Body of pancreas (tissue), 4 donors: ENCODE data around the gene SCARF2.

ENCODE experiments used
- POLR2A ChIP-seq, 3 donors: fragments of 450-650 bp; IDR thresholded peaks; one replicate each; pipeline ENCODE4 v1.6.1; 2016; ENCODE audit warnings: antibody characterized with exemption in 3 of 3, mild to moderate bottlenecking in 2 of 3
- TF ChIP-seq, protein P1 (sequence below), 7 experiments: fragments of 450-650 bp in 4 of 7; fragments of 200-600 bp in 3 of 7; sonication (generic) in 3 of 7; IDR thresholded peaks; one replicate each; pipeline ENCODE4 v1.5.1; 2016 to 2019; ENCODE audit warnings: antibody characterized with exemption in 7 of 7

DNA sequence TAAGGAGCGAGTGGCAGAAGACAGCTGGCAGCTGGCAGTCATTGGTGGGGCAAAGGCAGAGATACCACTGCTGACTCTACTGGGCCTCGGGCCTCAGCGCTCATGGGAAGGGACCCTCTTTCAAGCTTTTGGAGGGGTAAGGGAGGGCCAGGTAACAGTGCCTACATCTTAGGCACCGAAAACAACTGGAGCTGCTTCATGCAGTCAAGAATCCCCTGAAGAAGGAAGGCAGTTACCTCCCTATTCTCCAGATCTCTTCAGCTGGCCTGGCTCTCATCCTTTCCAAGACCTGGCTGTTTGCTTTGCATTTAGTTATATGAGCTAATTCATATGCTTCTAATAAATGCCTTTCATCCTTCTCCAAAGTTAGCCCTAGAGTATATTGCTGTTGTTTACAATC, 59.5 kb downstream of the SCARF2 start:
- TF ChIP-seq, protein P1, sequence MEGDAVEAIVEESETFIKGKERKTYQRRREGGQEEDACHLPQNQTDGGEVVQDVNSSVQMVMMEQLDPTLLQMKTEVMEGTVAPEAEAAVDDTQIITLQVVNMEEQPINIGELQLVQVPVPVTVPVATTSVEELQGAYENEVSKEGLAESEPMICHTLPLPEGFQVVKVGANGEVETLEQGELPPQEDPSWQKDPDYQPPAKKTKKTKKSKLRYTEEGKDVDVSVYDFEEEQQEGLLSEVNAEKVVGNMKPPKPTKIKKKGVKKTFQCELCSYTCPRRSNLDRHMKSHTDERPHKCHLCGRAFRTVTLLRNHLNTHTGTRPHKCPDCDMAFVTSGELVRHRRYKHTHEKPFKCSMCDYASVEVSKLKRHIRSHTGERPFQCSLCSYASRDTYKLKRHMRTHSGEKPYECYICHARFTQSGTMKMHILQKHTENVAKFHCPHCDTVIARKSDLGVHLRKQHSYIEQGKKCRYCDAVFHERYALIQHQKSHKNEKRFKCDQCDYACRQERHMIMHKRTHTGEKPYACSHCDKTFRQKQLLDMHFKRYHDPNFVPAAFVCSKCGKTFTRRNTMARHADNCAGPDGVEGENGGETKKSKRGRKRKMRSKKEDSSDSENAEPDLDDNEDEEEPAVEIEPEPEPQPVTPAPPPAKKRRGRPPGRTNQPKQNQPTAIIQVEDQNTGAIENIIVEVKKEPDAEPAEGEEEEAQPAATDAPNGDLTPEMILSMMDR (IDR thresholded peaks at IDR 0.05): no peak
- no peak for TF ChIP-seq POLR2A (IDR thresholded peaks at IDR 0.05)
